ENCODE results near the gene SPINT2.

GRCh38 chr19:38250821-38251563, 13.4 kb upstream of the SPINT2 start:
- TF ChIP-seq POLR2A (IDR thresholded peaks at IDR 0.05; ENCODE audit: low read length) (no peak), GATA1 (IDR thresholded peaks at IDR 0.05; ENCODE audit: low read depth, low read length) (no peak)

Data from erythroblast (primary cell).